Sciatic nerve (tissue), 2 donors: ENCODE data around the gene GRAMD2A. TPM values are rescaled to one million over a fixed set of nuclear protein-coding genes. Genes with fewer than 3 reads are reported as not detected.
A peak's percentile ranks its signal among the peaks of the same experiment; 100 is the strongest.

Experiments
- ATAC-seq: fragments of 200-7000 bp; cut with Tn5 transposase; one replicate; pipeline ENCODE4 v1.9.1; 2020; ENCODE audit warnings: mild to moderate bottlenecking, moderate library complexity
- DNase-seq: peaks from one replicate; pipeline ENCODE4 v3.0.0-alpha.2; 2020; ENCODE audit warnings: low spot score
- intact Hi-C: fragments of 100-400 bp; cut with DNase I; formaldehyde crosslinking; loops from one replicate; pipeline ENCODE4 v1.14.2; 2022
- total RNA-seq: library from RNA; stranded (reverse); fragmentation: NEBNext Ultra II Directional; extraction: Animal tissue kit (Norgen Biotek cat#: 25700); gene quantifications from one replicate; pipeline ENCODE4 v1.2.1, GENCODE V29; 2021
- donor health status: DM: no; HTN: no; CAD: no.
- donor health status: DM: no; HTN: no; CAD: no.

The GRAMD2A gene
- total RNA-seq, 1 donor from 2014 or later = 6.7 TPM

DNA sequence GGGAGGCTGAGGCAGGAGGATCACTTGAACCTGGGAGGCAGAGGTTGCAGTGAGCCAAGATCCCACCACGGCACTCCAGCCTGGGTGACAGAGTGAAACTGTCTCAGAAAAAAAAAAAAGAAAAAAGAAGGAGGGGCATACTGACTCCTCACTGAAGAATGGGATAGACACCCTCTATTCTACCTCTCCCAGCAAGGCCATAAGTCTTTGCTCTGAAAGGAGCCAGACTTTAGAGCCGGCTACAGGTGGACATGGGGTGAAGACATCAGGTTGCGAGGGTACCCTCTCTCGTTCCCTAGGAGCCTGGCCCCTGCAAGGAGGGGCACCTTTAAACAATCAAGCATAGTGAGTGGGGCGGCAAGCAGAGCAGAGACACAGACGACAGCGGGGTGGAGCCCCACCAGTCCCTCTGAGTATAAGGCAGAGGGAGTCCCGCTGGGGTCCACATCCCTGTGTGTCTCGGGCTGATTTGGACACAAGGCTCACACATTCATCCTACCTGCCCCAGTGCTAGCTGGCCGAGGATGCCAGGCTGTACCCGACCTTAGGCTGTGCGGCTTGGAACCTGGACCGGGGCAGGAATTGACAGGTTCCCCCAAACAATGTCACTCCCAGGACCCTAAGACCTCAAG, 1.1 kb downstream of the GRAMD2A start:
- DNase-seq = no peak
- intact Hi-C loops = no loop called here
- ATAC-seq = no peak

DNA sequence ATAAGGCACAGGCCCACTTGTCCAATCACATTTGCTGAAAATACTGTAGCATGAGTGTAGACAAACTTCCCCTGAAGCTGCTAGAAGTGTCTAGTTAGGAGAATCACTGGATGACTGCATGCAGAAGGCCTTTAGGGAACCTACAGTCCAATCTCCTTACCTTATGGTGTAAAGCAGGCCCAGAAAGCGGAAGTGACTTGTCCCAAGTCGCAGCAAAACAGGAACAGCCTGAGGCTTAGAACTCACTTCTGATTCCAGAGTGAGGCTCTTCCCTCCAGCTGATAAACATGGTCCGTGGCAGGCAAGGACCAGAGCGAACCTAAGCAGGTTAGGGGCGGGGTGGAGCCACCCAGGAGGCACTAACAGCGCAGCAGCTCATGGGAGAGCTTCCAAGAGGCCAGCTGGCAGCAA, 2.5 kb downstream of the GRAMD2A start:
- DNase-seq (no peak), ATAC-seq (peak; percentile 40)
- intact Hi-C loops = no loop called here

DNA sequence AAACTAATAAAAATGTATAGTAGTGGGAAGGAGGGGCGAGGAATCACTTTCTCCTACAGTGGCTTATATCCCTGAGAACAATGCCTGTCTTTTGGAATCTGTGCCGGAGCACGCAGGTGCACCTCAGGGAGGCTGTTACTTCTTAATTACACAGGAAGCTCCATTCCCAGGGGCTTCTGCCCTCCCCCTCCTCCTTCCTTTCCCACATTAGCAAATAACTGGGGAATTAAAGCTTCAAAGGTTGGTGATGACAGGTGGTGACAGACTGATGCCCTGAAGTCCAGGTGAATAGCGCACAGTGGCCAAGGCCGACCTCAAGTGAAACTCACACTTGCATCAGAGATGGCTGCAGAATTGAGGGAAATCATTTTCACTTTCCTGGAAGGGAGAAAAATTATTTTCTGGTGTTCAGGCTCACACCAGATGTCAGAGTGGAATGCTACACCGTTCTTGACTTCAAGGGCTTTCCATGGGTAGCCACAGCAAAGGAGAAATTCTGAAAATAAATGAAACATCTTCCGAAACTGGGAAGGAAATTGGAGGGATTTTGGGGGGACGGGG, 3.7 kb downstream of the GRAMD2A start:
- intact Hi-C loops = no loop called here
- DNase-seq (no peak), ATAC-seq (no peak)

DNA sequence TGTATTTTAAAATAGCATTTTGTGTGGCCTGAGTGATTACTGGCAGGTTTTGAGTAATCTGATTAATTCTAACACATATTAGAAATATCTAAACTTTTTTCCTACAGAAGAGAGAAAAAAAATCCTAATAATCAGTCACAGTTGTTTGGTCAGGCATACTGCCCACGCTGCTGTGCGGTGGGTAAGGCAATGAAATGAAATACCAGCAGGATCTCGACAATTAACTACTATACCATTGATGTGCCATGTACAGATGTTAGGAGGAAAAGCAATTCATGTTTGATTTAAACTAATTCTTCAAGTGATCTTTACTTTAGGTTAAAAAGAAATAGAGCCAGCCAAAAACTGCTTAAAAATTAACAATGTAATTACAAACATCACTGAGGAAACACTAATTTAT, 5.2 kb downstream of the GRAMD2A start:
- no peak for ATAC-seq
- intact Hi-C loops = no loop called here
- no peak for DNase-seq

DNA sequence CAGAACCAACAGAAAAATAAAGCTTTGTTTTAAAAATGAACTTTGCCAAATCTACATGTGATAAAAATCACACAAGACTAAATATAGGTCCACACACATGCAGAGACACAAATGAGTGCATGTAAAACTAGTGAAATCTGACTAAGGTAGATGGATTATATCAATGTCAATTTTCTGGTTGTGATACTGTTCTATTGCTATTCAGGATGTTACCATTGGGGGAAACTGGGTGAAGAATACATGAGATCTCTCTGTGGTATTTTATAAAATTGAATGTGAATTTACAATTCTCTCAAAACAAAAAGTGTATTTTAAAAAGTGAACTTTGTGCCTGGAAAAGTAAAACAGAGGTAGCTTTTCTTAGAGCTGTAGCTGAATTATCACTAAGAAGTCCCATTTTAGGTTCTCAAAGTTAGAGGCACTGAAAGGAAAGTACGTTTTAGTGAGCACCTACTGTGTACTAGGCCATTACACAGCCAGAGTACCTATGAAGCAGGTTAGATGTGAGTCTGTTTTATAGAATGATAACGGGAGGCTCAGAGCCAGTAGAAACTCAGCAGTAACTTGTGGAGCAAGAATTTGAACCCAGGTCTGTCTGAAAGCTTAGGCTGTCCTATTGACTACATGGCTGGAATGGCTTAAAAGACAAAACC, 8.2 kb downstream of the GRAMD2A start:
- ATAC-seq = no peak
- intact Hi-C loops = no loop called here
- DNase-seq = no peak

DNA sequence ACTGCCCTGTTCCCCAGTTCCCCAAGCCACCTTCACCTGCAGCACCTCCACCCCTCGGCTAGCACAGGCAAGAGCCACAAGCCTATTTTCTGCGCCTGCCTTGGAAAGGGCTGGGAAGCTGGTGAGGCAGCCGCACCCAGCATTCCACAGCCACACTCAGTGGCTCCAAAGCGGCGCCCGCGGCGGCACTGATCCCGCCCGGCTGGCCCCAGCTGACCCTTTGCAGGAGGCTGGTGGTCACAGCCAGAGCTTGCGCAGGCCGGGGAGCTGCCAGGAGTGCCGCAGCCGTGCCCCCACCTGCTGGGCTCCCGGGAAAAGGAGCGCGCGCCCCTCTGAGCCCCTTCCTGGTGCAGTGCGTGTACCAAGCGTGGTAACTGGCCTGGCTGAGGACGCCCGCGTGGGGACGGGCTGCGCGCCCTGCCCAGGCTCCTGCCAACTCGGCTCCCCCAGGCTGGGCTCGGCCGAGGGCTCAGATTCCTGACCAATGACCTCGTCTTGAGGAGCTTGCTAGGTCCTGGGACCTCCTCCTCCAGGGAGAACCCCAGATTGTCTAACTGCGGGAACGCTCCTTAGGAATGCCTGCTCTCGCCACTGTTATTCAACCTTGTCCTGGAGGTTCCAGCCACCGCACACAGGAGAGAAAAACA, 13.3 kb downstream of the GRAMD2A start:
- ATAC-seq (peak; percentile 54), DNase-seq (peak; percentile 56)
- intact Hi-C loops = no loop called here

DNA sequence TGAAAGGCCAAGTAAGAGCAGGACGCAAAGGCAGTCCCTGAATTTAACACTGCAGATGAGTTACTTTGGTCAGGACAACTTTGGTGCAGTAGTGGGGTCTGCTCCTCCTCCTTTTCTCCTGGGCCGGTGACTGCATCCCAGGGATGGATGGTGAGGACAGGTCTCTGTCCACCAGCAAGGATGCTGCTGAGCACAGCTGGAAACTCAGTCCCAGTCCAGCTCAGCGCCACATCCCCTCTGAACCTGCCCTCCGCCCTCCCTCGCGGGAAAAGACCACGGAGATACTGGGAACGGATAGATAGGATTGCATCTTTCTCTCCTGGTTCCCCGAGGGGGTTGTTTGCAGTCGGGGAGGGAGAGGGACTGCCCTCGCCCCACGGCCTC, 13.8 kb downstream of the GRAMD2A start:
- ATAC-seq = no peak

DNA sequence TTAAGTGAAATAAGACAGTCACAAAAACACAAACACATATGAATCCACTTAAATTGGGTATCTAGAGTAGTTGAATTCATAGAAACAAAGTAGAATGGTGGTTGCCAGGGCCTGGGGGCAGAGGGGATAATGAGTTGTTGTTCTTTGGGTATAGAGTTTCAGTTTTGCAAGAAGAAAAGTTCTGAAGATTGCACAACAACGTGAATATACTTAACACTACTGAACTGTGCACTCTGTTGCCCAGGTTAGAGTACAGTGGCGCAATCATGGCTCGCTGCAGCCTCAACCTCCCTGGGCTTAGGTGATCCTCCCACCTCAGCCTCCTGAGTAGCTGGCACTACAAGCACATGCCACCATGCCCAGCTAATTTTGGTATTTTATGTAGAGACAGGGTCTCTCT, 14.9 kb downstream of the GRAMD2A start:
- no peak for ATAC-seq
- DNase-seq = no peak
- intact Hi-C loops = no loop called here

More for the DNA sequence above, 13.8 kb downstream of the GRAMD2A start:
- intact Hi-C loops = no loop called here
- DNase-seq = no peak

DNA sequence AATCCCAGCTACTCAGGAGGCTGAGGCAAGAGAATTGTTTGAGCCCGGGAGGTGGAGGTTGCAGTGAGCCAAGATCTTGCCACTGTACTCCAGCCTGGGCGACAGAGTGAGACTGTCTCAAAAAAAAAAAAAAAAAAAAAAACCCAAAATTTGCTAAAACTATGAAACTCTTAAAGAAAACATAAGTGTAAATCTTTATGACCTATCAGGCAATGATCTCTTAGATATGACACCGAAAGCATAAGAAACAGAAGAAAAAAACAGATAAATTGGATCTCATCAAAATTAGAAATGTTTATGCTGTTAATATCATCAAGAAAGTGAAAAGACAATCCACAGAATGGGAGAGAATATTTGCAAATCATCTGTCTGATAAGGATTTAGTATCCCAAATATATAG, 15.3 kb downstream of the GRAMD2A start:
- DNase-seq (peak; percentile 31), ATAC-seq (no peak)
- intact Hi-C loops = no loop called here

DNA sequence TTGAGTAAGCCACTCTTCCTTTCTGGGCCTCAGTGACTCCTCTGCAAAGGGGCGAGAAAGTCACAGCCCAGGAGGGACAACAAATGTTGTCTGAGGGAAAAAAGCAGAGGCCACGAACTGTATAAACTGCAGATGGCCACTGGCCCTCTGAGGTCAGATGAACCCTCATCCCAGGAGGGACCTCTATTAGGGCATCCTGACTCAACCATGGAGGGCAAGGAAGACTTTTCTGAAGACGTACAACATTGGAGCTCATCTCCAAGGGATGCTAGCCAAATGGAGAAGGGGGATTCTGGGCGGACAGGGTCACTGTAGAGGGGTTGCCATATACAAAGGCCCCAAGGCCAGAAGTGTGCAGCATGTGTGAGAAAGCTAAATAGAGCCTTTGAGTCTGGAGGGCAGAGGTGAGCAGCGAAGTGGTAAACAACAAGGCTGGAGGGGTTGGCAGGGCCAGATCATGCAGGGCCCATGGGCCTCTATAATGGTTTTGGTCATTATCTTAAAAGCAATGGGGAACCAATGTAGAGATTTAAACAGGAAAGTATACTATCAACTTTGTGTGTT, 16.7 kb downstream of the GRAMD2A start:
- no peak for DNase-seq
- intact Hi-C loops = no loop called here
- no peak for ATAC-seq

DNA sequence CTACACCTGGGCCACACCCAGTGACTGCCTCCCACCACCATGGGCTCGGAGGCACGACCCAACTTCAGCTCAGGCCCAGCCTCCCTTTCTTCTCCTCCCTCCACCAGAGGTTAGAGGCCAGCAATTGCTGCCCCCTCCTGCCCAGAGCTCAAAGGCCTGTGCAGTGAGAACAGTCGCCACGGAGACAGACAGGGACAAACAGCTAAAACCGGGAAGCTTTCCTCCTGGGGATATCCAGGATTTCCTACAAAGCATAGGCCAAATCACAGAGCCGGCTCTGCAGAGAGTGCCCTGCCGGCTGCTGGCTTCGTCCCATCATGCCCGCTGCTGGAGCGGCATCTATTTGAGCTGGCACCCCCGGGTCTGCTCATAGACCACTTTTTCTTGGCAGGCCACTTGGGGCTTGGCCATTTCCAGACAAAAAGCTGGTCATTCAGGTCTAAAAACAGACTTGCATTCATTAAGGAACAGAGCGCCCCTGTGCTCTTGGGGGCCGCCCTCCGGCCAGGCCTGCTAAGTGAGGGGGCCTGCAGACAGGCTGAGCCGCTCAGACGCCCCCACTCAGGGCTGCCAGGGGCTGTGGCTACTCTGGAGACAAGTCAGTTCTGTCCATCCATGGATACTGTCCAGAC, 17.5 kb downstream of the GRAMD2A start:
- DNase-seq (peak; percentile 79), ATAC-seq (peak; percentile 71)
- intact Hi-C loops = no loop called here

DNA sequence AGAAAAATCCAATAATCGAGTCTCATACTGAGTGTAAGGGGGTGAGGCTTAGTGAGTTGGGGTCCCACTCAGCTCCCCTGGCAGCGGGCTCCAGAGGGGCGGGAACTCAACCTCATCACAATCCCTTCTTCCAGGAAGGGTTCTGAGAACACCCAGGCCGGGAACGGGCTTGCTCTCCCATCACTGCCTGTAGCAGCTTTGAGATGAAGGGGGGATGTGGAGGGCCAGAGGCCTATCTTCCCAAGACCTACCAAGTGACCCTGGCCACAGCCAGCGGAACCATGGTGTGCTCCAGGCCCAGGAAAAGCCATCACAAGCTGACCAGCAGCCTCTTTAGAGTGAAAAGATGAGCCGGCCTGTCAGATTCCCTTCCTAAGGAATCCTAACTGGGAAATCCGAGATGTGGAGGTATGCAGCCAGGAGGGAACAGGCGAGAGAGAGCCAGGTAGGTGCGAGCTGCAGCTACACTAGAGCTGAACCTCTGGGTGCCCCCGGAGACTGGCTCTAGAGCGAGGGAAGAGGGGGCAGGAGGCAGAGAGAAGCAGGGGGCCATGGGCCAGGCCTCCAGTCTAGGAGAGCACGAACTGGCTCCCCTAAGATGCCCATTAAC, 18.5 kb downstream of the GRAMD2A start:
- DNase-seq (peak; percentile 53), ATAC-seq (no peak)
- intact Hi-C loops = no loop called here

DNA sequence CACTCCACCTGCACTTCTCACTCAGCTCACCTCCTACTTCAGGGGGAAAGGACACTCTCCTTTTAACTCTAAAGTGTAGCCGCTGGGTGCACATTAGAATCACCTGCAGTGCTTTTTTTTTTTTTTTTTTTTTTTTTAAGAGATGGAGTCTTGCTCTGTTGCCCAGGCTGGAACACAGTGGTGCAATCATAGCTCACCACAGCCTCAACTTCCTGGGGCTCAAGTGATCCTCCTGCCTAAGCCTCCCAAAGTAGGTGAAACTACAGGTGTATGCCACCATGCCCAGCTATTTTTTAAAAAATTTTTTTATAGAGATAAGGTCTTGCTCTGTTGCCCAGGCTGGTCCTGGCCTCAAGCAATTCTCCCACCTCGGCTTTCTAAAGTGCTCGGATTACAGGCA, 20.8 kb downstream of the GRAMD2A start:
- DNase-seq (no peak), ATAC-seq (no peak)
- intact Hi-C loops = no loop called here

DNA sequence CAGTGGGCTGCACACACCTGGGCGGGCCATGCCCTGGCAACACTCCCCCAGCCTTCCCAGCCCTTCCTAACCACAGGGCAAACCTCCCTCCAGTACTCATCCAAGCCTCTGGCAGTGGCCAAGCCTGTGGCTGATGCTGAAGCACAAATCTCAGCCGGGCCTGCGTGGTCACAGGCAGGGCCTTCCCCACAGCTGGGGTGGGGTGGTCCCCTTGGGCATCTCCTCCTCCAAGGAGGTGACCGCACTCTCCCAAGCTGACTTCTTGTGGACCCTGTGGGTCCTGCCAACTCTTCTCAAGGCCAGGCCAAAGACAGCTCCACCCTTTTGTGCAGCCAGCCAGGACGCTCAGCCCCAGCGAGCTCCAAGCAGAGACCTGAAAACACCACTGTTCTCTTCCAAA, 21.4 kb downstream of the GRAMD2A start:
- ATAC-seq (peak; percentile 43), DNase-seq (peak; percentile 60)
- intact Hi-C loops = no loop called here

DNA sequence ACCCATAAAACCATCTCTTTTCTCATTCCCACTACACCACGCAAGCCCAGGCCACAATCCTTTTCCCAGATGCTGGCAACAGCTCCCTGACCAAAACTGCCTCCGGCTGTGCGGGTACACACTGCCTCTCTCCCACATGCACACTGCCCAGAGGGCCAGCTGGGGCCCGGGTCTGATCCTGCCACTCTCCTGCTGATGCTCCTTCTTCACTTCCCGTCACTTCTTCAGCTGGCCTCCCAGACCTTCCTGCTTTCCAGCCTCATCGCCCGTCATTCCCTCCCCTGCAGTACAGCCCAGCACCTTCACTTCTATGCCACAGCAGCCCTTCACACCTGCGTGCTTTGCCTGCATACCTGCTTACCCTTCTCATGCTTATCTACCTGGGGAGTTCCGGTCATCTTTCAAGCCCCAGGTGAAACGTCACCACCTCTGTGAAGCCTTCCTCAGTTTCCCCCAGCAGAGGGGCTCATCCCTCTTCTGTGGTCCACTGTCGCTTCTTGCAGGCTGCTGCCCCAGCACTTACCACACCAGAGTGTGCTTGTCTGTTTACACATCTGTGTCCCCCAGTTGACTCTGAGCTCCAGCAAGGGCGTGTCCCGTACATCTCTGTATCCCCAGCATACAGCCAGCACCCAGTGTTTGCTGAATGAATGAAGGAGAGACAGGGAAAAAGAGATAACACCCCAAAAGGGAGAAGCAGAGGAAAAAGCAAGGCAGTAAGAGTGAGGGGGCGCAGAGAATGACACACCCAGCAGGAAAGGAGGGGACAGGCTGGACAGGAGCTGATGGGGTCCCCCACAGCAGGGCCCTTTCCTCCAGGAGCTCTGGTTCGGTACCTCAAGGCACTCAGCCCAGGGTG, 22.2 kb downstream of the GRAMD2A start:
- intact Hi-C loops = no loop called here
- peak; percentile 47 for DNase-seq
- no peak for ATAC-seq

DNA sequence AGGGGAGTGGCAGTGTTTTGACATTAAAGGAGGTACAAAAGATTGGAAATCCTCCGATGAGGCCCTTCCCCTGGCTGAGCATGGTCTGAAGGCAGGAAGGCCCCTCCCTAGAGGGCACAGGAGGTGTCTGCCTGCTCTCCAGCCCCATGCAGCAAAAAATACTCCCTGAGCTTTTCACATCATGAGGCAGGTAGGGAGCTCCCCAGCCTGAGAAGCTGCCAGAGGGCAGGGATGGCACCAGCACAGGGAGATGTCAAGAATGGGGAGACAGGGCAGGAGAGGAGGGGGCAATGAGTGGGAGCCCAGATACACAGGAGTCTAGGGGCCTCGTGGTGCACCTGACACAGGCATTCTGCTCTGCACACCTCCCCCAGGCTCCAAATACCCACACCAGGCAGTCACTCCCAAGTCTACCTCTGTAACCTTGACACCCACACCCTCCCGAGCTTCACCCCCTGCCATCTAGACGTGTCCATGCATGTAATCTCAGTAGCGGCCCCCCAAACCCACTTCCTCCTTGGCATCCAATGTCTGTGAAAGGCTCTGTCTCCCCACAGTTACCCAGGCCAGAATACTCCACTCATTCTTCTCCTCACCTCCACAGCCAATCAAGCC, 22.9 kb downstream of the GRAMD2A start:
- no peak for ATAC-seq
- peak; percentile 45 for DNase-seq
- intact Hi-C loops = no loop called here

DNA sequence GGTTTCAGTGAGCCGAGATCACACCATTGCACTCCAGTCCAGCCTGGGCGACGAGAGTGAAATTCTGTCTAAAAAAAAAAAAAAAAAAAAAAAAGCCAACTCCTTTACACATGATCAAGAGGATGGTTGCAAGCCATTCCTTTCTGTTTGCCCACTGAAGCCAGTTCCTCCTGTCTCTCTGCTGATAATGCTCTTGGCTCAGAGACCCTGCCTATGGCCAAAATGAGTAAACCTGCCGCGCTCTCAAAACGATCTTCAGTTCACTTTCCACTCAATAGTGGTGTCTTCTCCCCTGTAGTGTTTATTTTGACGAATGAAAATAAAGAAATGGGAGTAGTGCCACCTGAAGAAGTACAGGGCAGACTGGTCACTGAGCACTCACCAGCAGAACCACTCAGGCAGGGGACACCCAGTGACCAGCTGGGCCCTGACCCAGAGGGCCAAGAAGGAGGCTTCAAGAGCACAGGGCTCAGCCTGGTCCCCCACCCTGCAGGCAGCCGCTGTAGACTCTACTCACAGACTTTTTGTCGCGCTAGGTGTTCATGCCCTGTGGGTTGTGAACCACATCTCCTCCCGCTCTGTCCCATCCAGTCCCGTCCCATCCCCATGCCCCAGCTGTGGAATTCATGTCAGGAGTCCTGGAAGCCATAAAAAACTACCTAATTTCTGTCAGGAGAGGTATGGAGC, 23.6 kb downstream of the GRAMD2A start:
- intact Hi-C loops = no loop called here
- DNase-seq = peak; percentile 10
- ATAC-seq = no peak
